ACC112 (cell line): ENCODE data around the gene FRYL.

Source experiments
- H2AFZ ChIP-seq: fragments of 200-600 bp; sonication (generic); one replicate; pipeline ENCODE4 v1.6.0; 2017; ENCODE audit warnings: antibody characterized with exemption, low read length; ENCODE audit not compliant: unreplicated experiment
- H3K27ac ChIP-seq: fragments of 200-600 bp; sonication (generic); 2 replicates; pipeline ENCODE4 v1.5.1; 2014; ENCODE audit warnings: low read depth, mild to moderate bottlenecking, antibody characterized with exemption, low read length, moderate library complexity
- H3K27me3 ChIP-seq: fragments of 200-600 bp; sonication (generic); 2 replicates; pipeline ENCODE4 v1.6.1; 2014; ENCODE audit warnings: mild to moderate bottlenecking, antibody characterized with exemption, low read length, moderate library complexity, mixed read lengths; ENCODE audit not compliant: insufficient read depth
- H3K36me3 ChIP-seq: fragments of 200-600 bp; sonication (generic); 2 replicates; pipeline ENCODE4 v1.6.1; 2016; ENCODE audit warnings: mild to moderate bottlenecking, antibody characterized with exemption, low read length, moderate library complexity, mixed read lengths; ENCODE audit not compliant: insufficient read depth
- H3K4me1 ChIP-seq: fragments of 200-600 bp; sonication (generic); one replicate; pipeline ENCODE4 v1.6.1; 2016; ENCODE audit warnings: low read length, mixed read lengths; ENCODE audit not compliant: insufficient read depth, unreplicated experiment, control insufficient read depth
- H3K4me3 ChIP-seq: fragments of 200-600 bp; sonication (generic); 2 replicates; pipeline ENCODE4 v1.5.1; 2014; ENCODE audit warnings: mild to moderate bottlenecking, low read depth, low read length
- H3K79me2 ChIP-seq: fragments of 200-600 bp; sonication (generic); one replicate; pipeline ENCODE4 v1.6.0; 2016; ENCODE audit warnings: low read length; ENCODE audit not compliant: control insufficient read depth, unreplicated experiment, insufficient read depth

The FRYL gene

DNA sequence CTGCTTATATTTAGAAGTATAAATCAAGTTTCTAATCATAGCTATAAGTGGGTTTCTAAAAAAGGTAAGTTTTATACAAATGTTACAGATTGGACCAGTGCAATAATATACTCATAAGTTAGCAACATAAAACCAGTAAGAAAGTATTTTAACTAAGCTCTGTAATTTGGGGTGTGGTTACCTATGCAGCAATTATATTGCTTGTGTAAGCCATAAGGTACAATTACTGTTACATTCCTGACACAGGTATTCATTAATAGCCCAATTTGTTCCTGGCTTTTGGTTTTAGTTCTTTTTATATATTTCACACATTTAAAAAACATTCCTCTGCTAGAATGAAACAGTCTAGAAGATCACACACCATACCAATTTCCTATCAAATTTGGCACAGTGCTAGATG is 115.1 kb downstream of the FRYL start:
- peaks cover 3% of the 10 kb centered on the region for H3K4me1 ChIP-seq
- no peaks in the 10 kb centered on the region; the same call in 1 of the 2 replicates for H3K36me3 ChIP-seq
- peaks cover 14% of the 10 kb centered on the region for H3K79me2 ChIP-seq
- no peak overlapping the region for H3K27ac ChIP-seq
- no peak overlapping the region for H3K4me3 ChIP-seq
- H3K27me3 ChIP-seq: no peaks in the 10 kb centered on the region
- no peak overlapping the region for H2AFZ ChIP-seq

DNA sequence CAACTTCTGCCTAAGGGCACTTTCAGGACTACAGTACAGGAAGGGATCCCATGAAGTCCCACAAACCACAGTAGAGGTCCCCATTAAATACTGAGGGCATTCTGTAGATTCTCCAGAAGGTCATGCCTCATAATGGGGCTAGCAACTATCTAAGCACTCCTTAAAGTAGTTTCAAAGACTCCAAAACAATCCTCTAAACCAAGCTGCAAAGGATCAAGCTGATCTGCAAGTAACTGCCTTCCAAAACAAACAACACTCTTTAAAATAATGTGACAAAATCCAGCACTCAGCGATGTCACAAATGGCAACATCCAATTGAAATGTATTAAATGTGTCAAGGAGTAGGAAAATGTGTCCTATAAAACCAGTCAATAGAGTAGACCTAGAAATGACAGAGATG is 118.7 kb downstream of the FRYL start:
- Histone ChIP-seq H2AFZ (no peak overlapping the region), H3K27me3 (no peaks in the 10 kb centered on the region), H3K79me2 (peaks cover 9% of the 10 kb centered on the region), H3K4me1 (no peaks in the 10 kb centered on the region), H3K4me3 (no peak overlapping the region), H3K27ac (no peak overlapping the region), H3K36me3 (no peaks in the 10 kb centered on the region; the same call in 1 of the 2 replicates)

DNA sequence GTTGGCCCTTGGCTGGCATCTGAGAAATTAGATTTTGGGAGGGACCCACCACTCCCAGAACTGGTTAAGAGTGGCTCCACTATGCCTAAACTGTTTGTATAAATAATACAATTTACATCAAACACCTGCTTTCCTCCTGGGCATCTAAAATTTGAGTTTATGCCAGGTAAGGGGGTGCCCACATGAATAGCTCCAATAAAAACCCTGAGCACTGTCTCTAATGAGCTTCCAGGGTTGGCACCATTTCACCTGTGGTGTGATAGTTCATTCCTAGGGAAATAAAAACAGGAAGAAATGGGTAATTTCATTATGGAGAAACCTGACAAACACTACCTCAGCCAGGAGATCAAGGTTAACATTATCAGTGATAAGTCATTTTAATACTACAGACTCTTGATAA is 119.7 kb downstream of the FRYL start:
- Histone ChIP-seq H3K36me3 (no peaks in the 10 kb centered on the region; the same call in 1 of the 2 replicates), H3K79me2 (peaks cover 9% of the 10 kb centered on the region), H3K4me3 (no peak overlapping the region), H3K4me1 (no peaks in the 10 kb centered on the region), H3K27ac (no peak overlapping the region), H3K27me3 (no peaks in the 10 kb centered on the region), H2AFZ (no peak overlapping the region)

DNA sequence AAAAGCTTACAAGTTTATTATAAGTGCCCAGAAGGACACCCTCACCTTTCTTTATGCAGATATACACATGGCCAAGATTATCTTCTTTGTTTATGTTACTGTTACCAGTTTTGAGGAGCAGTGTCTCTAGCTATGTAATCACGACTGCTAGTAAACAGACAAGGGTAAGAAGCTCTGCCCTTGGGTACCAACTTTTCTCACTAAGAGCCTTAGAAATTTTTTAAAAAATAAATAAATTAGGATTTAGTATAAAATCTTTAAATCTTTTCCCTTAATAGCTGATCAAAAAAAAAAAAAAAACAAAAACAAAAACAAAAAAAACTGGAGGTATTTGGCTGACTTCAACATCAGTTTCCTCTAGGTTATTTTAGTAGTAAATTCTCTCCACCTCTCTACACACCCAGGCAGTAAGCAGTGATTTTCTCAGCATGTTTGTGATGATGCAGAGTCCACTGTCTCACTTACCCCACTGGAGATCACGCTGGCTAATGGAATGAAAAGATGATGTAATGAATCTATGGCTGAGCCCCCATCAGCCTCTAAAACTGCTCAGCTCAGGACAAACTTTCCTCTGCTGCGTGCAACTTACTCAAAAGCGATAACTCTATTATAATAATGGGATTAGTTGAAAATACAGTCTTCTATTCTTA is 125.9 kb downstream of the FRYL start:
- Histone ChIP-seq H3K36me3 (no peaks in the 10 kb centered on the region), H3K27me3 (no peaks in the 10 kb centered on the region), H3K27ac (no peak overlapping the region), H3K4me1 (peaks cover 21% of the 10 kb centered on the region), H3K4me3 (peak overlapping the region; percentile 42; the same call in 1 of the 2 replicates), H3K79me2 (peaks cover 24% of the 10 kb centered on the region), H2AFZ (no peak overlapping the region)

DNA sequence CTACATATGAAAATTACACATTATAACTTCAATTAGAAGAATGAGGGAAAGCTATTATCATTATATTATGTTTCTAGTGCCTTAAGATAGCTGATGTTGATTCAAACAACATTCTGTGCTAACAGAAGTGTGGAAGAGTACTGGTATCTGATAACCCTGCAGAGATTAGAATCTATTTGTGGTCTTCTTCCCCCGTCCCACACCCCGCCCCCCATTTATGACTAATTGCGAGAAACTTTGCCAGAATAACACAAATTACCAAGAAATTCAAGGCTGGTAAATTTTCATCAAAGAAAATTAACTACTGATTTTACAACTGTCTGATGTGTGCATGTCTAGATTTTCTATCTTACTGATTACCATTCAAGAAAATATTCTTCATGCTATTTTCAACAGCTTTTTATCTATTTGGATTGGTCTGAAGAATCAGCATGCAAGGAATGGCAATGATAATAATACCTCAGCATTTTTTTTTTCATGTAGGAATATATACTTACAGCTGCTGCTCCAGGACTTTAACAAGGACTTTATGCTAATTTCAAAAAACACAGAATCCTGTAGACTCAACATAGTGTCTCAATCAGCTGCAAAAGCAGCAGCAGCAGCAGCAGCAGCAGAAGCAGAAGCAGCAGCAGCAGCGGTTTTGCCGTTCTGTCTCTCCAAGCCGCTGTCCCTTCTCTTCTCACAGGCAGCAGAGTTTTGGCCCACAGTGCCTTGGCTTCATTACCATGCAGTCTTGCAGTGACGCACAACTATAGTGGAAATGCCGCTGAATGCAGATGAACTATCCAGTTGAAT is 126.7 kb downstream of the FRYL start:
- Histone ChIP-seq H3K79me2 (peaks cover 24% of the 10 kb centered on the region), H2AFZ (no peak overlapping the region)

DNA sequence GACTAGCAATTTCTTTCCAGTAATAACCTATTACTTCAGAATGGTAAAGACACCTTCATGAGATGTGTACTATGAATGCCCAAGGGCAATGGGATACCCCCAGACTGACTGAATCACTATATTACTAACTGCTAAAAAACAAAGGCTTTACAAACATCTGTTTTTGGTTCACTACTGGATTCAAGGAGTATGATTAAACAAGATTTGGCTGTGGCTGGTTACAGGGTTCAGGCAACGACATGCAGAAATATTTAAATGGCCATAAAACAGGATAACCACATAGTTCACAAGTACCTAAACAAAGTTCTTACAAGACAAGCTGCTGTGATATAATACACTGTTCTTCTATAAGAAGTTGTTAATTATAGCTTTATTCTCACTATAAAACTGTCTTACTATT is 128.2 kb downstream of the FRYL start:
- H3K4me1 ChIP-seq: peaks cover 21% of the 10 kb centered on the region
- H3K27ac ChIP-seq: no peak overlapping the region
- H3K27me3 ChIP-seq: no peaks in the 10 kb centered on the region
- peaks cover 23% of the 10 kb centered on the region for H3K79me2 ChIP-seq
- no peaks in the 10 kb centered on the region for H3K36me3 ChIP-seq
- H2AFZ ChIP-seq: no peak overlapping the region
- no peak overlapping the region for H3K4me3 ChIP-seq

More for the DNA sequence above, 126.7 kb downstream of the FRYL start:
- H3K27me3 ChIP-seq: no peaks in the 10 kb centered on the region
- H3K4me3 ChIP-seq: peak overlapping the region; percentile 42
- no peak overlapping the region for H3K27ac ChIP-seq
- peaks cover 21% of the 10 kb centered on the region for H3K4me1 ChIP-seq
- H3K36me3 ChIP-seq: no peaks in the 10 kb centered on the region

DNA sequence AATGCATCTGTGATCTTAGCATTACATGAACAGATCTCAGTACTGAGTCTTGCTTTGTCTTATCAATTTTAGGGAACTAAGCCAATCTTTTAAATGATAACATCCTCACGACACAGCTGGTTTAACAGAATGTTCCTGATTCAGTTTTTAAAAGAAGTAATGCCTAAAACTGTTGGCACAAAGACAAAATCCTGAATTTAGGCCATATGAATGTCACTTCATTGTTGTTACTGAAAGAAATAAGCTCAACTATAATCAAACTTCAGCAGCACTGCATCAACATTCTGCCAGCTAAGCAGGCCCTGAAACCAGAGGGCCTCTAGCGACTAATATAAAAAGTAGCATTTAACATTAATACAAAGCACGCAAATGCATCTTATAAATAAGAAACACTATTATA is 130.6 kb downstream of the FRYL start:
- H3K4me1 ChIP-seq: peaks cover 13% of the 10 kb centered on the region

DNA sequence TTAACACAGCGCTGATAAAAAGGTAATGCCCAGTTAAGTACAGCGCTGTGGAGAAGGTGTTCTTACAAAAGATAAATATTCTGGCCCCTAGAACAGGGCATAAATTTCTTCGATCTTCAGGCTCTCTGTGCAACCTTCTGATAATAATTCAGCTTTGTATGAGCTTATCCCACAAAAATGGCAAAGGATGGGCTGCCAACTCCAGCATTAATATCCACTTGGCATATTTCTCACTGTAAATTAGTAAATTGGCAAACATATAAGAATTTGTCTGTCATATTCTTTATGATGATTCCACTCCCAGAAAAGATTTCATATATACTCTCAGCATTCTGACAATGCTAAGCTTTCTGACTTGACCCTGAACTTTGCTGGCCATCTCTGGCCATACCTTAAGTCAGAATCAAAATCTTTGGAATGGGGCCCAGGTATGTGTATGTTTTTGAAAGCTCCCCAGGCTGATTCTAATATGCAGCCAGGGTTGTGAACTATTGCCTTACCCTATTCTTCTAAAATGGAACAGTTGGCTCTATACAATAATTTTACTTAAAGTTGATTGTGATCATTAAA is 134.8 kb downstream of the FRYL start:
- no peak overlapping the region for H3K27ac ChIP-seq
- no peak overlapping the region for H2AFZ ChIP-seq
- peaks cover 11% of the 10 kb centered on the region for H3K4me1 ChIP-seq
- H3K4me3 ChIP-seq: no peak overlapping the region
- H3K27me3 ChIP-seq: no peaks in the 10 kb centered on the region
- H3K36me3 ChIP-seq: no peaks in the 10 kb centered on the region
- H3K79me2 ChIP-seq: peaks cover 14% of the 10 kb centered on the region

More for the DNA sequence above, 130.6 kb downstream of the FRYL start:
- Histone ChIP-seq H3K27me3 (no peaks in the 10 kb centered on the region), H3K36me3 (no peaks in the 10 kb centered on the region), H2AFZ (no peak overlapping the region), H3K4me3 (no peak overlapping the region), H3K27ac (no peak overlapping the region), H3K79me2 (peaks cover 26% of the 10 kb centered on the region)

DNA sequence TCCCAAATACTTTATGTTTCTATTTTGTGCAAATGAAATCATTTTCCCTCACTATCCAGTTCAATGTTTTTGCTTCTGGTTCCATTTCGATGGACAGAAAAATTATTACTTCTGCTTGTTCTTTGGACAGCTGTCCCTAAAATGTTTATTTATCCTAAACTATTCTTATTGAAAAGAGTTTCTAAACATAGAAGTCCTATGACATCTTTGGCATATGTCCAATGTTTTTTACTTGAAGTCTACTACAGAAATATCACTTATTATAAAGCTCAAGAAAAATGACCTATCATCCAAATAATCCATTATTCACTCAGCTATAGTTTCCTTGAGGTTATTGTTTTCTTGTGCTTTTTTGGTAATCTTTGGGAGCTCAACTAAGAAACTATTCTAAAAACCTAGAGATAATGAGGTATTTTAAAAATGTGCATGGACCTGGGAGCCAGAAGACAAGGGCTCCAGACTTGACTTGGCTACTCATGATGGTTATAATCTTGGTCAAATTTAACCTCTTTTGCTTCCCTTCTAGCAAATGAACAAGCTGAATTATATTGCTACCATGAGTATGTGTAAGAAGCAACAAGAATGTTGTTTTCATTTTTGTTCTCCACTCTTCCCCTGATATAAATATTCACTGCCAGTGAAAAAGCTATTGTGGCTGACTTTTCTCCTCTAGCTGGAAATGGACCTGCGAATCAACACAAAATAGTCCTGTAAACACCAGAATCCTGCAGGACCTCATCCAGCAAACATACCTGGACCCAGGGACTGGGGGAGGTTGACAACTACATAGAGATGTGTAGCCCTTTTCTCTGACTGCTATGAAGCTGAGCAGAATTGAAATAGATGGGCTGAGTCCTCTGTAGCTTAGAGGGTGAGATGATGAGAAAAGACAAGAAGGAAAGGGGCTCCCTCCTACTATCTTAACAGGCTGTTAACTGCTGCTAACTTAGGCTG is 137.4 kb downstream of the FRYL start:
- peaks cover 26% of the 10 kb centered on the region for H3K79me2 ChIP-seq
- no peak overlapping the region for H2AFZ ChIP-seq
- H3K27me3 ChIP-seq: no peaks in the 10 kb centered on the region
- no peak overlapping the region for H3K4me3 ChIP-seq
- H3K4me1 ChIP-seq: peaks cover 11% of the 10 kb centered on the region
- H3K36me3 ChIP-seq: no peaks in the 10 kb centered on the region
- H3K27ac ChIP-seq: no peak overlapping the region

DNA sequence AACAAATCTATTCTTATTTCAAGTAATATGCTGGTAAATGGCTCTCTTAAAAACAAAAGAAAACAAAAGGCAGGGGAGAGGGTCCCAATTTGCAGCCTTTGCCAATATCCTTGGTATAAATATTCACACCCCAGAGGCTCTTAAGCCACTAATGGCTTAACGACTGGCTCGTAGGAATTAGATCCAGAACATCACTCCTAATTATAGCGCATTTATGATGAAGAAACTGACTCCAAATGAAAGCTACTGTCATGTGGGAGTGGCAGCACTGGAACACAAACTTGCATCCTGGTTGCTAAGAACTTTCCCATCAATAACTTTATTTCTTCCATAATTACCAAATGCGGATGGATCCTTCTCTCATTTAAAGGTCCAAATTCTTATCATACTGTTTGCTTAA is 138.7 kb downstream of the FRYL start:
- H2AFZ ChIP-seq: no peak overlapping the region
- peaks cover 12% of the 10 kb centered on the region for H3K4me1 ChIP-seq
- peaks cover 20% of the 10 kb centered on the region for H3K79me2 ChIP-seq
- no peaks in the 10 kb centered on the region for H3K36me3 ChIP-seq
- H3K27ac ChIP-seq: no peak overlapping the region
- H3K27me3 ChIP-seq: no peaks in the 10 kb centered on the region
- H3K4me3 ChIP-seq: no peak overlapping the region
